ENCODE data around the gene ADGRD1. TPM values are rescaled to one million over a fixed set of nuclear protein-coding genes. Genes with fewer than 3 reads are reported as not detected.

Gene ADGRD1
- total and polyA plus RNA-seq, 2 of the 8 experiments (the other 6 are each of a cell fraction or from before 2014, with no cell fraction given) = 0.36 to 0.48 TPM

DNA sequence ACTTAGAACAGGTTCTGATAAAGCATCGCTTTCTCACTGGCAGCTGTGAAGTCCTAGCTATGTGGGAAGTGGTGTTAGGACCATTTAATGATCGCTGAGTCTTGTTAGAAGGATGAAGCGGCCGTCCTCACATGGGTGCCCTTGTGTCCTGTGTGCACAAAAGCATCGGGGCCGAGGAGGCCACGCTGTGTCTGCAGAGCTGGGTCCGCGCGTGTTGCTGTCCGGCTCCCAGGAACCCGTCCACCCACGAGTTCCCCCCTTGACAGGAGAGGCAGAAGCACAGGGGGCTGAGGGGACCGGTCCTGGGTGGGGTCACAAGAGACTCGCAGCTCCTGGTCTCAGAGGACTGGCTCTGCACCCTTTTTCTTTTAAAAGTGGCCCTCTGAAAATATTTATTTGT is 90.4 kb downstream of the ADGRD1 start (continued):
- TF ChIP-seq ASH2L (IDR thresholded peaks at IDR 0.05; ENCODE audit: low read length) (no peak), HDAC6 (IDR thresholded peaks at IDR 0.05; ENCODE audit: low read depth, low read length) (no peak), RBBP5 (IDR thresholded peaks at IDR 0.05; ENCODE audit: borderline replicate concordance, low read depth, low read length) (no peak), ZNF274 (IDR thresholded peaks at IDR 0.05; ENCODE audit: borderline replicate concordance, extremely low read depth, low read length) (no peak), PHF8 (conservative IDR thresholded peaks at IDR 0.05; ENCODE audit: low read depth, low read length) (no peak), SP1 (IDR thresholded peaks at IDR 0.05; ENCODE audit: low read depth, low read length) (no peak)

Measured in H1 (cell line).